ENCODE data around the gene PAXIP1. TPM values are rescaled to one million over a fixed set of nuclear protein-coding genes. Genes with fewer than 3 reads are reported as not detected.

The PAXIP1 gene
- total RNA-seq, 1 donor from 2014 or later, result 27.7 TPM

DNA sequence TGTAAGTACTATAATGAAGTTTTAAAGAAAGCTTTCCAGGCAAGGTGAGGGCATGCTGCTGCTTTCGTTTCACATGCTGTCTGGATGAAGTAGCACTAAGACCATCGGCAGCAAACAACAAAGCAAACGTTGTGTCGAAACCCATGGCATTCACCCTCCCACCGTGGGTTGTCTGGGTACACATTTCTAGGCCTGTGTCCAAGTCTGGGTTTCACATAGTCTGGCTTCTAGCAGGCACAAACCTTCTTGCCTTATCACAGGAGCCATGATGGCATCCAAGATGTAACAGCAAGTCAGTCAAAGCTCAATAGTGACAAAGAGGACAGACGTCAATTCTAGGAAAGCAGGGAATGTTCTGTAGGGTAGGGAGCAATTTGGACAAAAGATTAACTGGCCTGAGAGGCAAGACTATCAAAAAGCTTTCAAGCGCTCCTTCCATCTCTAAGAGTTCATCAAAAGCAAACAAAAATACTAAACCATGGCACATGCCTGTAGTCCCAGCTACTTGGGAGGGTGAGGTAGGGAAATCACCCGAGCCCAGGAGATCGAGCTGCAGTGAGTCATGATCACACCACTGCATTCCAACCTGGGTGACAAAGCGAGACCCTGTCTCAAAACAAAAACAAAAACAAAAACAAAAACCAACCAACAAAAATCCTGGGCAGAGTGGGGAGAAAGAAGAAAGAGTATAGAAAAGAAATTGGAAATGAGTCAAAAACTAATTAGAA lies 42.7 kb downstream of the PAXIP1 start:
- no peak for DNase-seq (ENCODE audit: low spot score, unreplicated experiment)
- no peaks in the 10 kb centered on the region for H3K27me3 Mint-ChIP-seq
- peaks cover 45% of the 10 kb centered on the region for H3K36me3 Mint-ChIP-seq (ENCODE audit: insufficient read depth)
- no peak for TF ChIP-seq CTCF (IDR thresholded peaks at IDR 0.05; ENCODE audit: unreplicated experiment)
- H3K4me3 Mint-ChIP-seq (ENCODE audit: low read depth), result no peak overlapping the region
- H3K9me3 Mint-ChIP-seq (ENCODE audit: low read depth), result no peaks in the 10 kb centered on the region
- no peaks in the 10 kb centered on the region for H3K4me1 Mint-ChIP-seq (ENCODE audit: low read depth)
- no peak overlapping the region for H3K27ac Mint-ChIP-seq

GRCh38 chr7:154956427-154956826 lies 46.5 kb downstream of the PAXIP1 start:
- no peaks in the 10 kb centered on the region for H3K27me3 Mint-ChIP-seq
- H3K9me3 Mint-ChIP-seq (ENCODE audit: low read depth), result no peaks in the 10 kb centered on the region
- no peak for TF ChIP-seq CTCF (IDR thresholded peaks at IDR 0.05; ENCODE audit: unreplicated experiment)
- H3K4me1 Mint-ChIP-seq (ENCODE audit: low read depth), result no peaks in the 10 kb centered on the region
- peaks cover 45% of the 10 kb centered on the region for H3K36me3 Mint-ChIP-seq (ENCODE audit: insufficient read depth)
- no peak overlapping the region for H3K27ac Mint-ChIP-seq
- no peak overlapping the region for H3K4me3 Mint-ChIP-seq (ENCODE audit: low read depth)
- no peak for DNase-seq (ENCODE audit: low spot score, unreplicated experiment)

DNA sequence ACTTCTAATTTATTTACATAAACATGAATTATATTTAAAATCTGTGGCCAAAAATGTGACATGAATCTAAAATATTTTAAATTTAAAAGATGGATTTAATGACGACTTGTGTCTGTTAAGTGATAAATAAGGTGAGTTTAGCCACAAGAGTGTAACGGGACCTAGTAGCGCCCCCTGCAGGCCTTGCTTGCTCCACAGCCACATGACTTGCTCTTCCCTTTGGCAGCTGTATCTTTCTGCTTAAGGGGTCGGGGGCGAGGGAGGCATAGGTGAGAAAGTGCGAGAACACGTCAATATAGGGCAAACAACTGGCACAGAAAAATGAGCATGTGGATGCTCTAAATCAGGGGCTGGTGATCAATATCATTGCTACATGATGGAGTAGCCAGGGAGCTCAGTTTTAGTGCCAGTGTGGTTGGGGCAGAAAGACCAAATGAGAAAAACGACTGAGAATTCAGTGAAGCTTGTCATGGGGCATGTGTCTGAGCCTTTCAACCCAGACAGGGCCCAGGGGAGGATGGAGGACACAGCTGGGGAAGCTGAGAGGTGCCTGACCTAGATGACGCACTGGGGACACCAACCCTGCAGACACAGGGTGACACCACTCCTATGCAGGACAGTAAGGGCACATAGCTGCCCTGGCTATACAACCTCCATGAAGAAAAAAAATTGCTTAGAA lies 49.8 kb downstream of the PAXIP1 start:
- H3K27me3 Mint-ChIP-seq, result no peaks in the 10 kb centered on the region
- peak; percentile 26 for DNase-seq (ENCODE audit: low spot score, unreplicated experiment)
- no peak overlapping the region for H3K4me3 Mint-ChIP-seq (ENCODE audit: low read depth)
- no peak overlapping the region for H3K27ac Mint-ChIP-seq
- no peaks in the 10 kb centered on the region for H3K9me3 Mint-ChIP-seq (ENCODE audit: low read depth)
- H3K36me3 Mint-ChIP-seq (ENCODE audit: insufficient read depth), result peaks cover 35% of the 10 kb centered on the region
- TF ChIP-seq CTCF (IDR thresholded peaks at IDR 0.05; ENCODE audit: unreplicated experiment), result peak; percentile 73
- no peaks in the 10 kb centered on the region for H3K4me1 Mint-ChIP-seq (ENCODE audit: low read depth)

DNA sequence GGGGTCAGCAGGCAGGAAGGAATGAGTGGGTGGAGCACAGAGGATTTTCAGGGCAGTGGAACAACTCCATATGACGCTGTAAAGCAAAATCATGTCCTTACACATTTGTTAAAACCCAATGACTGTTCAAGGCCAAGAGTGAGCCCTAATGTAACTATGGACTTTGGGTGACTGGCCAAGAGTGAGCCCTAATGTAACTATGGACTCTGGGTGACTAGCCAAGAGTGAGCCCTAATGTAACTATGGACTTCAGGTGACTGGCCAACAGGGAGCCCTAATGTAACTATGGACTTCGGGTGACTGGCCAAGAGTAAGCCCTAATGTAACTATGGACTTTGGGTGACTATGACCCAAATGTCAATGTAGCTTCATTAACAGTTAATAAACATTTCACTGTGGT lies 52.0 kb downstream of the PAXIP1 start:
- H3K27ac Mint-ChIP-seq, result no peak overlapping the region
- no peak overlapping the region for H3K4me3 Mint-ChIP-seq (ENCODE audit: low read depth)
- no peak for DNase-seq (ENCODE audit: low spot score, unreplicated experiment)
- H3K9me3 Mint-ChIP-seq (ENCODE audit: low read depth), result no peaks in the 10 kb centered on the region
- no peak for TF ChIP-seq CTCF (IDR thresholded peaks at IDR 0.05; ENCODE audit: unreplicated experiment)
- peaks cover 30% of the 10 kb centered on the region for H3K36me3 Mint-ChIP-seq (ENCODE audit: insufficient read depth)
- H3K27me3 Mint-ChIP-seq, result no peaks in the 10 kb centered on the region
- H3K4me1 Mint-ChIP-seq (ENCODE audit: low read depth), result no peaks in the 10 kb centered on the region

GRCh38 chr7:154947604-154948003 lies 55.3 kb downstream of the PAXIP1 start:
- no peak overlapping the region for H3K27ac Mint-ChIP-seq
- no peaks in the 10 kb centered on the region for H3K9me3 Mint-ChIP-seq (ENCODE audit: low read depth)
- TF ChIP-seq CTCF (IDR thresholded peaks at IDR 0.05; ENCODE audit: unreplicated experiment), result peak; percentile 28
- no peak overlapping the region for H3K4me3 Mint-ChIP-seq (ENCODE audit: low read depth)
- no peaks in the 10 kb centered on the region for H3K27me3 Mint-ChIP-seq
- H3K36me3 Mint-ChIP-seq (ENCODE audit: insufficient read depth), result peaks cover 28% of the 10 kb centered on the region
- DNase-seq (ENCODE audit: low spot score, unreplicated experiment), result no peak
- H3K4me1 Mint-ChIP-seq (ENCODE audit: low read depth), result no peaks in the 10 kb centered on the region
